ENCODE data around the gene WDR49.

Gene WDR49

GRCh38 chr3:167673221-167673620, 19.5 kb upstream of the WDR49 start:
- Histone ChIP-seq H4K20me1 (ENCODE audit: insufficient read depth, low read length) (no peaks in the 10 kb centered on the region), H2AFZ (ENCODE audit: low read depth, low read length) (no peak overlapping the region), H3K9ac (ENCODE audit: low read length) (no peak overlapping the region), H3K27me3 (ENCODE audit: low read depth, low read length) (no peaks in the 10 kb centered on the region), H3K4me2 (ENCODE audit: low read length) (no peak overlapping the region), H3K9me3 (ENCODE audit: insufficient read depth, low read length) (no peaks in the 10 kb centered on the region), H3K4me1 (ENCODE audit: low read length) (no peaks in the 10 kb centered on the region), H3K27ac (ENCODE audit: low read length) (no peak overlapping the region), H3K79me2 (ENCODE audit: low read length) (no peaks in the 10 kb centered on the region), H3K36me3 (replicated peaks; ENCODE audit: low read depth, low read length) (peaks cover 33% of the 10 kb centered on the region), H3K4me3 (ENCODE audit: low read length) (no peak overlapping the region)
- TF ChIP-seq EZH2phosphoT487 (IDR thresholded peaks at IDR 0.05; ENCODE audit: low read depth) (no peak), CTCF (IDR thresholded peaks at IDR 0.05; ENCODE audit: low read depth, low read length) (no peak)

- Histone ChIP-seq H3K79me2 (ENCODE audit: low read length) (no peaks in the 10 kb centered on the region), H3K4me2 (ENCODE audit: low read length) (no peak overlapping the region), H2AFZ (ENCODE audit: low read depth, low read length) (no peak overlapping the region), H3K27me3 (ENCODE audit: low read depth, low read length) (no peaks in the 10 kb centered on the region), H4K20me1 (ENCODE audit: insufficient read depth, low read length) (no peaks in the 10 kb centered on the region), H3K27ac (ENCODE audit: low read length) (no peak overlapping the region), H3K36me3 (replicated peaks; ENCODE audit: low read depth, low read length) (peaks cover 33% of the 10 kb centered on the region), H3K9me3 (ENCODE audit: insufficient read depth, low read length) (no peaks in the 10 kb centered on the region), H3K4me1 (ENCODE audit: low read length) (no peaks in the 10 kb centered on the region), H3K9ac (ENCODE audit: low read length) (no peak overlapping the region), H3K4me3 (ENCODE audit: low read length) (no peak overlapping the region)
- TF ChIP-seq CTCF (IDR thresholded peaks at IDR 0.05; ENCODE audit: low read depth, low read length) (no peak), EZH2phosphoT487 (IDR thresholded peaks at IDR 0.05; ENCODE audit: low read depth) (no peak)
These were observed 18.2 kb upstream of the WDR49 start for GRCh38 chr3:167671878-167672427.

GRCh38 chr3:167669699-167670098, 16.0 kb upstream of the WDR49 start:
- Histone ChIP-seq H3K79me2 (ENCODE audit: low read length) (no peaks in the 10 kb centered on the region), H3K4me3 (ENCODE audit: low read length) (no peak overlapping the region), H4K20me1 (ENCODE audit: insufficient read depth, low read length) (no peaks in the 10 kb centered on the region), H3K27me3 (ENCODE audit: low read depth, low read length) (no peaks in the 10 kb centered on the region), H3K4me2 (ENCODE audit: low read length) (no peak overlapping the region), H2AFZ (ENCODE audit: low read depth, low read length) (no peak overlapping the region), H3K9ac (ENCODE audit: low read length) (no peak overlapping the region), H3K4me1 (ENCODE audit: low read length) (no peaks in the 10 kb centered on the region), H3K27ac (ENCODE audit: low read length) (no peak overlapping the region), H3K36me3 (replicated peaks; ENCODE audit: low read depth, low read length) (peaks cover 15% of the 10 kb centered on the region), H3K9me3 (ENCODE audit: insufficient read depth, low read length) (no peaks in the 10 kb centered on the region)
- TF ChIP-seq CTCF (IDR thresholded peaks at IDR 0.05; ENCODE audit: low read depth, low read length), result no peak
- TF ChIP-seq EZH2phosphoT487 (IDR thresholded peaks at IDR 0.05; ENCODE audit: low read depth), result no peak

- Histone ChIP-seq H3K79me2 (ENCODE audit: low read length) (no peaks in the 10 kb centered on the region), H3K27me3 (ENCODE audit: low read depth, low read length) (no peaks in the 10 kb centered on the region), H3K9ac (ENCODE audit: low read length) (no peak overlapping the region), H3K36me3 (replicated peaks; ENCODE audit: low read depth, low read length) (peaks cover 6% of the 10 kb centered on the region), H3K4me2 (ENCODE audit: low read length) (no peak overlapping the region), H3K27ac (ENCODE audit: low read length) (no peak overlapping the region), H3K4me1 (ENCODE audit: low read length) (no peaks in the 10 kb centered on the region), H3K9me3 (ENCODE audit: insufficient read depth, low read length) (no peaks in the 10 kb centered on the region), H3K4me3 (ENCODE audit: low read length) (no peak overlapping the region), H2AFZ (ENCODE audit: low read depth, low read length) (no peak overlapping the region), H4K20me1 (ENCODE audit: insufficient read depth, low read length) (no peaks in the 10 kb centered on the region)
- TF ChIP-seq CTCF (IDR thresholded peaks at IDR 0.05; ENCODE audit: low read depth, low read length) (no peak), EZH2phosphoT487 (IDR thresholded peaks at IDR 0.05; ENCODE audit: low read depth) (no peak)
These were observed 14.9 kb upstream of the WDR49 start for GRCh38 chr3:167668651-167669050.
